ENCODE results near the gene FUT2.
A peak's percentile ranks its signal among the peaks of the same experiment; 100 is the strongest.

Gene FUT2

DNA sequence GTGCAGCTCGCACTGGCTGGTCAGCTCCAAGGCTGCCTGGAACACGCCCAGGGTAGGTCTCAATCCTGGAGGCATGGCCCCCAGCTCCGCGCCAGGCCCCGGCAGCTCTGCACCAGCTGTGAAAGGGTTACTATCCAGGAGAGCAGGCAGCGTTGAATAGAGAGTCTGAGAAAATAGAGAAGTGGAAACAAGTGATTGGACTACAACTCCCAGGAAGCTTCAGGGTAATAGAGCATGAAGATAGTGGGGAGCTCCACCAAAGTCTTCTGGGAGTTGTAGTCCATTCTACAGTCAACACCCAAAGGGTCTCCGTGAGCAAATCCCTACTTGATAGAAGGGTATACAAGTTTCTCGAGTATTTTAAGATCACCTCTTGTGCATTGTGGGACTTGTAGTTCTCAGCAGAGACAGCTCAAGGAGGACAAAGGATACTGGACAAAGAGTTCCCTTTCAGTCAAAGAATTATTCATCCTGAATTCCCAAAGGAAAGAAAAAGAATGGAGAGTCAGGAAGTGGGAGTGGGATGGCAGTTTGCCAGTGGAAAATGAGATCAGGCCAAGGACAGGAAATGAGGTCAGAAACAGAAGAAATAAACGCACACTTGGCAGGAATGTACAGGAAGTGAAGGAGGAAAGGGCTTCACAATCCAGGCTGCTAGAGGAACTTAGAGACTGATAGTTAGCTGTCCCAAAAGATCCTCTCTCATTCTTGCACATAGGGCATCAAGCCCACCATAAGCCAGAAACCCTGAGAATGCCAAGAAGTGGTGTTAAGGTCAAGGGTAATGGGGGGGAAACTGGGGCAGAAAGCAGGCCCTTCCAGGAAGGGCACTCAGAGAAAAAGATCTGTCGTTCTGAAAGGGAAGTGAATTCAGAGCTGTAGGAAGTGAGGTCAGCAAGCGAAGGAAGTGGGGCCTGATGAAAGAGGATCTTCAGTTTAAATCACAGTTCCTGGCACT lies 29.3 kb downstream of the FUT2 start:
- DNase-seq, result peak in 13 of 56 donors; percentile 5 to 45 (median 19)

DNA sequence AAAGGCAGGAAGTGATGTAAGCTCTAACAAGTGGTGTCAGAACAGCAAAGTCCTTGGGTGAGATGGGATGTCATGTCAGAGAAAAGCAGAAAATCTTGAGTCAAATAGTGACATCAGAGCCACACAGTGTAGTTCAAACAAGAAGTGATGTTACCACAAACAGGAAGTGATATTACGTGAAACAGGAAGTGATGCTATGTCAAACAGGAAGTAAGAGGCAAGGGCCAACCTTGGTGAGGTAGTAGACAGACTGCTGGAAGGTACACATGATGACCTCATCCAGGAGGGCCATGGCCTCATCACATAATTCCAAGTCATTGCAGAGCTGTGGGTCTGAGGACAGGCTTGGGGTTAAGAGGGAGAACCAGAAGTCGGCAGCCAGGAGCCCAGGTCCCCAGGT lies 30.8 kb downstream of the FUT2 start:
- DNase-seq, result no peak

DNA sequence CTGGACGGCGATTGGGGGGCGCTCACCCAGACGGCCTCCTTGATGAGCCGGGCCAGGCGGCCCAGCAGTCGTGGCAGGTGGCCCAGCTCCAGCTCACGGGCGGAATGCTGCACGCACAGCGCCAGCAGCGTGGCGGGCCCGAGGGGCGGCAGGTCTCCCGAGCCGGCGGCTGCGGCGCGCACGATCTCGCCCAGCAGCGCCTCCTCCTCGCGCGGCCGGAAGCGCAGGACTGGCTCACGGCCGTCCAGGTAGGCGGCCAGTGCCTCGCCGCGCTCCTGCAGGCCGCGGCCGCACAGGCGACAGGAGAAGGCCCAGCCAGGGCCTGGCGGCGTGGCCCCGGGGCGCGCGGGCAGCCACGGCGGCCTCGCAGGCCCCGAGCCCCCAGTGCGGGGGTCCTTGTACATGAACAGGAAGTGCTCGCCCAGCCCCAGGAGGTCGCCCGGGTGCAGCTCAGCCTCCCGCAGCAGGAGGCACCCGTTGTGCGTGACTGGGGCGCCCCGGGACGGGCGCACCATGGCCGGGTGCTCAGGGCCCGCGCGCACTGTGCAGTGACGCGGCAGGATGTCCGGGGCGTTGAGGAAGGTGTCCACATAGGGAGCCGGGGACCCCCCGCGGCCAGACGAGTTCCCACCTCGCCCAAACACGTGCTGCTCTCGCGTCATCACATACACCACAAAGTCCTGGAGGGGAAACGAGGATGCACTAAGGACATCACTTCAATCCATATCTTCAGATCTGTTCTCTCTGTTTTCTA lies 33.3 kb downstream of the FUT2 start:
- no peak for DNase-seq

DNA sequence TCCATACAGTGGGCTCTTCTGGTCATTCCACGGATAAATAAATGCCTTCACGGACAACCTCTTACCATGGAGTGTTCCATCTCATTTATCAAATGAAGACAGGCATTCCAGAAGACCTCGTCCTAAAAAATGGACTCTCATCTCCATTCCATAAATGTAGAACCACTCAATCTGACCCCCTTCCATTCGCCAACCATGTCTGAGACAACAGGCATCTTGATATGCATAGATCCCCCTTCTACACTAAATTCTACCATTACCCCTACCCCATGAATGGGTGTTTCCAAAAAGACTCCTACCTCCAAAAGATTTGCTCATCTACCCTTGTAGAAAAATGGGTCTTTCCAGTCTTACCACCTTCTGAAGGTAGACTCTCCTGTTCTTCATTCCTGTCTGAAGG lies 35.7 kb downstream of the FUT2 start:
- DNase-seq, result no peak

DNA sequence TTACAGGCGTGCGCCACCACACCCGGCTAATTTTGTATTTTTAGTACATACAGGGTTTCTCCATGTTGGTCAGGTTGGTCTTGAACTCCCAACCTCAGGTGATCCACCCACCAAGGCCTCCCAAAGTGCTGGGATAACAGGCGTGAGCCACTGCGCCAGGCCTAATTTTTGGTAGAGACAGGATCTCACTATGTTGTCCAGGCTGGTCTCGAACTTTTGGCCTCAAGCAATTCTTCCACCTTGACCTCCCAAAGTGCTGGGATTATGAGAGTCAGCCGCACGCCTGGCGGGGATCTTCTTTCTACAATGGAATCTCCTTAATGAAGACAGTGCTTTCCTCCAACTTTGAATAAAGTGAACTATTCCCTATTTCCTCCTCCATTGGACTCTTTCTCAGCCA lies 38.9 kb downstream of the FUT2 start:
- DNase-seq, result no peak

DNA sequence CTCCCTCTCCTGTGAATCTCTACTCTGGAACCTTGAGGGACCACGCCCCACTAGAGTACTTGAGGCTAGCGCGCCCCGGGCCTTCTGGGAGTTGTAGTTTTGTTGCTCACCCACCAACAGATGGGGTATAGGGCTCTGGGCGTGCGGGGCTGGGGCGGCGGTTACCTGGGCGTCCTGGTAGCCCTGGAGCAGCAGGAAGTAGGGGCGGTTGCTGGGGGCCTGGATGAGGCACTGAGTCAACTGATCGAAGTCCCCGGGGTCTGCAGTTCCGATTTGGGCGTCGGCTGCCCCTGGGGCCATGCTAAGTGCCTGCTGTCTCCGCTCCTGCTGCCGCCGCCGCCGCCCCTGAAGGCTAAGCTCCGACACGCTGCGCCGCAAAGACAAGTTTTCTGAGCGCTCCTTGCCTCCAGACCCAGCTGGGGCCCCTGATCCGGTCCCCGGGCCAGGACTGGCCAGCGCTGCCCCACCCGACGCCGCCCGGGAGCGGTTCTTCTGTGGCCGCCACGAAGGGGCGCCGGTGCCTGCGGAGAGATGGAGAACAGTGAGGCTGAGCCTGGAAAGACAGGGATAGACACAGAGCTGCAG lies 39.4 kb downstream of the FUT2 start:
- DNase-seq, result no peak

DNA sequence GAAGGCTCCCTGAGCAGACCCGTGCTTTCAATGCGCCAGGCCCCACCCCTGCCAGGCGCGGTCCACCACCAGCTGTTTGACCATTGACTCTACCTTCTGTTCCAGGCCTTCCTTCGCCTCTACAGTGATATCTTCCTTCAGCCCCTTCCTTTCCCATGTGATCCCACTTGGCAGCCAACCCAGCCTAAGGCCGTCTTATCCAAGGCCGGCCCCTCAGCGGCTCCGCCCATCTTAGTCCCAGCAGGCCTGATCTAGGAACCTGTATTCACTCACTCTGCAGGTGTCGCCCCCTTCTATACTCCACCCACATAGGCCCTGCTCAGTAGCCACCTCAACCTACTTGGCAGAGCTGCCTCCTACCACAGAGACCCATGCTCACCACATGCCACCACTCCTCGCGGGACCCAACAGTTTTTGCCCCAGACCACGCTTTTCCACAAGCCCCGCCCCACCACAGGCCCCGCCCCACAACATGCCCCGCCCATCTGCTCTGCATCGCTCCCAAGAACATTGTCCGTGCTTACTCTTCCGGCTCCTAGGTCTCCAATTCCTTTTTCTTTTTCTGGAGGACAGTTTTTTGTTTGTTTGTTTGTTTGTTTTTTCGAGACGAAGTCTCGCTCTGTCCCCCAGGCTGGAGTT lies 41.7 kb downstream of the FUT2 start:
- no peak for DNase-seq

DNA sequence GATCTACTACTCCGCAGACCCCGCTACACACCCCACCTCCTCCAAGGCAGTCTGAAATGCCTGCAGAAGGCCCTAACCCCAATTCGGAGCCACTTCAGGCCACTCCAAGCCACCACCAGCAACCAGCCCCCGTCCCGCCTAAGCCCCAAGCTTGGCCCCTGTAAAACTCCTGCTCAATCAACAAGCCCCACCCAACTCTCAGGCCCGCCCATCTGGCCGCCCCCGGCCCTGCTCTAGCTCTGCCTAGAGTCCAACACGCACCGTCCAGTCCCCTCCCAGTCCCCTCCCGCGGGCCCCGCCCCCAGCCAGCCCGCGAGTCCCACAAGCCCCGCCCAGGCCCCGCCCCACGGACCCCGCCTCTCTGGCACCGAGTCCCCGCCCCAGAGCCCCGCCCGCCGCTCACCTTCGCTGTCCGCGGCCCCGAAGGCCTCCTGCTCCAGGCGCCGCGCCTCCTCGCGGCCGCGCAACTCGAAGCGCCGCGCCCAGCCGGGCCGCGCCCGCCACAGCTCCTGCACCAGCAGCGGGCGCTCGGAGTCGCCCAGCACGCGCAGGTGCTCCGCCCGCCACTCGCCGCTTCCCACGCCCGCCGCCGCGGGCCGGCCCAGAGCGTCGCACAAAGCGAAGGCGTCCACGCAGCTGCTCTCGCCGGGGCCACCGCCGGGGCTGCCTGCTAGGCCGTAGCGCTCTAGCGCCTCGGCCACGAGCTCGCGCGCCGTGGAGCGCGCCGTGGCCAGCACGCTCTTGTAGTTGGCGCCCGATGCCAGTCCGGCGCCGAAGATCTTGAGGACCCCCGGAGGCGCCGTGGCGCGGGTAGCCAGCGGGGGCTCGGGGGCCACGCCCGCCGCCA lies 43.0 kb downstream of the FUT2 start:
- peak in 55 of 56 donors; percentile 10 to 90 (median 68) for DNase-seq

DNA sequence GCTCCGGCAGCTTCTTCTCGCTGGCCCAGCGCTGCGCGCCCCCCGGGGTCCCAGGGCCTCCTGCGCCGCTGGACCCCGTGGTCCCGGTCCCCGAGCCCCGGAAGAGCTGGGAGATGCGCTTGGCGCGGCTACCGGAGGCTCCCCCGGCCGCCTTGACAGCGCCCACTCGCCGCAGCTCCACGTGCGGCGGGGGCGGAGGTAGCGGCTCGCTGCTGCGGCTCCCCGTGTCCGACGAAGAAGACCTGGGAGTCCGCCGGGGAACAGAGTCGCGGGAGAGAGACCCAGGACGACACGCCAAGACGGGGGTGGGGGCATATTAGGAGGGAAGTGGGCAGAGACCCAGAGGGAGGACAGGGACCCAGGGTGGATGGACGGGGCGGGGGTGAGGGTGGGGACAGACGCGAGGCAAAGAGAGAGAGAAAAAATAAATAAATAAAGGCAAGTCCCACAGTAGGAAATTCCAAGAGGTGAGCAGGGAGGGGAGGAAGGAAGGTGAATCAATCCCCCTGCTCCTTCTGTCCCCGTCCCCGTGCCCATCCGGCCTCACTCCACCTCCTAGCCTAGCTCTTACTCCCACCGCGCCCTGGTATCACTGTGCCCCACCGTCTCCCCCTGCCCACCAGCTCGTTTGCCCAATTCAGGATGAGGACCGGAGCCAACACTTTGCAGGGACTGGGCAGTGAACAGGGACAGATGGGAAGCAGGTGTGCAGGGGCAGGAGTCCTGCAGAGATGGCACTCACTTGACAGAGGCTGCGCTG lies 43.8 kb downstream of the FUT2 start:
- peak in 1 of 56 donors; percentile 24 for DNase-seq

DNA sequence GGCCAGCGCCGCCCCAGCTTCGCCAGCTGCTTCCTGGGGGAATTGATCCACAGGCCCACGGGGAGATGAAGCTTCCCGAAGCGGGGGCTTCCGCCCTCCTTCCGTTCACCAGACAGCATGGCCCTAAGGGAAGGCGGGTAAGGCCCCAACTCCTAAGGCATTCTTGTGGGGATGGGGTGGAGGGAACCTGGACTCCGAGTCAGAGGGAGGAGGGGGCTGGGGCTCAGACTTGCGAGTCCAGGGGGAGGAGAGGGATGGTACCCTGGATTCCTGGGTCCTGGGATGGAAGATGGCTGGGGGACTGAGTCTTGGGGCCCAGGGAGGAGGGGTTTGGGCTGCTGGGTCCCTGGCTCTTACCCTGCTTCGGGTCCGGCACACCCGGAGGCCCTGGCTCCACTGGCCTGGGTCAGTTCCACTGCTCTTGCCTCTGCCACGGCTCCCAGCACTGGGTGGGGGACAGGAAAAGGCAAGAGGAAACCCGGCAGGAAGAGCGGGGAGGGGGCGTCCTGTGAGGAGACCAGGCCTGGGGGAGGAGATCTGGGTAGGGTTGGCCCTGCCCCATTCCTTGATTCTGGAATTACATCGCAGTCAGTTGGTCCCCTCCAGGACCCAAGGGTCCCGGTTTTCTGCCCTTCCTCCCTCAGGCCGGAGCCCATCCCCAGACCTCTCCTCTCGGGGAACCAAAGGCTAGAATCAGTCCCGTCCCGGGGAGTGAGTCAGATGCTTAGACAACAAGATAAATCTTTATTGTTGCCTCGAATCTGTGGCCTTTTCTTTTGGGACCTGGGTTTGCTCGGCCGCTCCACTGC lies 44.6 kb downstream of the FUT2 start, which contains the start of gene RASIP1:
Gene RASIP1 (minus strand): TSS at position 447 of the 809 bp plus-strand sequence. CDS start 328 bp downstream, at position 119.
- DNase-seq, result no peak

DNA sequence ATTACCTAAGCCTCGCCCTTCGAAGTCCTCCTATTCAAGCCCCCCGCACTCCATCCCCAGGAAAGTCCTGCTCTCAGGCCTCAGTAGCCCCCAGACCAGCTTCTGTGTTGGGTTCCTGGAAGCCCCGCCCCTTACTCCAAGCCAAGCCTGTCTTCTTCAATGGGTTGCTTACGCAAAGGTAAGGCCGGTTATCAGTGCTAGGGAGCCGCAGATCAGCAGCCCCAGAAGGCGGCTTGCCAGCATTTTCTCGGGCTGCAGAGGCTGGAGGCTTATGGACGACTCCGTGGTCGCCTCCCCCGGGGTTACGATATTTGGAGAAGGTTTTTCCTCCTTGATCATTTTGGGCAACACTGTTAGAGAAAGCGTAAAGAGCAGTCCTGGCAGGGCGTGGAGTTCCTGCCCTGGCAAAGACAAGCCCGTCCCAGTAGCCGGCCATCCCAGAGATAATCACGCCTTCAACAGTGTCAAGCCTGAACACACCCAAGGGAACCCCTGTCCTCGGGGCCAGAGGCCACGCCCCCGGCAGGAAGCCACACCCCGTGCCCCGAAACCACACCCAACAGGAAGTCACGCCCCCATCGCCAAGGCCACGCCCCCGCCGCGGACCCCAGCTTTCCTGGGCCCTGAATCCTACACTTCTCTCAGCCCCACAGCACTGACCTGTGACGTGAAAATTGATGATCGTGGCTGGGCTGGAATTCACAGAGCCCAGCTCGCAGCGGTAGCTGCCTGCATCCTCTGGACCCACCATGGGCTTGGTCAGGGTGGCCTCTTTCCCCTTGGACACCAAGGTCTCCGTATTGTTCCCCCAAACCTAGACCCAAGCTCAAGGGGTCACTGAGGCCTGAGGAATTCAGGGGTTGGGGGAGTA lies 45.6 kb downstream of the FUT2 start:
- peak in 2 of 56 donors; percentile 12 to 50 for DNase-seq

DNA sequence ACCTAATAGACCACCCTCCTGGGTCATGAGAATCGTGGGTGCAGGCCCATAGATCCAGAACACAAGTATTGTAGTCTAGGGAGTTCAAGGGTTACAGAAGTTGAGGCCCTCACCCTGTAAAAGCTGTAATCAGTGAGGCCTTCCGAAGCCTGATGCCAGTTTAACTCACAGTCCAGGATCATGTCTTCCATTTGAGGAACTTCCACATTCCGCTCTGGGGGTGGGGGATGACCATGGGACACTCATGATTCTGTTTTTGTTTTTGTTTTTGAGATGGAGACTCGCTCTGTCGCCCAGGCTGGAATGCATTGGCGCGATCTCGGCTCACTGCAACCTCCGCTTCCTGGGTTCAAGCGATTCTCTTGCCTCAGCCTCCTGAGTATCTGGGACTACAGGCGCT lies 46.3 kb downstream of the FUT2 start:
- no peak for DNase-seq

DNA sequence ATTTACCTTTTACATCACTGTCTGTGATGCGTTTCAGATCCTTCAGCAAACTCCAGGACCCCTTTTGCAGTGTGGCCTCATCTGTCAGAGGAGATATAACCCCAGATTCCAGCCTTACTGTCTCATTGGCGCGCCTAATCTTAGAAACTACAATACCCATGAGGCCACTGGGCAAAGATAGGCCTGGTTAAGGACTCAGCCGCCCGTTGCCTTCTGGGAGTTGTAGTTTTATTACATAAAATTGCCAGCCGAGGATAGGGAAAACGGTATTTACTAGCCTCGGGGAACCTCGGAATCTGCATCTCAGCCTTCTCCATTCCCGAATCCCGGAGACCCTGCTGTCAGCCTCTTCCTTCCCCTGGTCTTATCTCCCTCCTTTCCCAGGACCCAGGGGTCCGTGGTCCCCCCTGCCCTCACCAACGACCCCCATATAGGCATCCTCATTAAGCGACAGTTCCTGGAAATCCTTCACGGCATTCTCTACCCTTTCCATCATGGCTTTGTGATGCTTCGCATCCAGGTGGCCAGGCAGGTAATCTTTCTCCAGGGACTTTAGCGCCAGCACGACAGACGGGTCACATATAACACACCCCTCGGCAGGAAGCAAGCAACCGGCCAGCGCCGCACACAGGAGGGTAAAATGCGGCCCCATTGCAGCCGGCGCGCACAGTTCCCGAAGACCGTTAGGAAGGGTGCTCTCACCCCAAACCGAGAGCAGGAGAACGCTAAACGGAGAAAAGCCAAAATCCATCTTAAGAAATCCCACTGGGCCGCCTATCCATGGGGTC lies 49.6 kb downstream of the FUT2 start:
- DNase-seq, result peak in 49 of 56 donors; percentile 3 to 78 (median 37)

DNA sequence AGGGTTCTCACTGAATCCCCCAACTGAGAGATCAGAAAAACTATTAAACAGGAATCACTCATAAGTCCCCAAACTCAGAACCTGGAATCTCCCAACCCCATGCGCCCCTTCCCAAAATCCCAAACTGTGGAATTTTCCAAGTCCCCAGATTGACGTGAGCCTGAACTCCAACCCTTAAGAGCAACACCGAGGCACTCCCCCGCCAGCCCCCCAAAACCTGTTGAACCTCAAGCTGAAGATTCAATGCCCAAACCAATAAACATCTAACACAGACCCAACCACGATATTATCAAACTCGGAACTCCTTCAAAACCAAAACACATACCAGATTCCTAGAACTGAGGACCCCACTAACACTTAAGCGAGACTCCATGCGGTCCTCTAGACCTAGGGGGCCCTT lies 50.3 kb downstream of the FUT2 start:
- no peak for DNase-seq

DNA sequence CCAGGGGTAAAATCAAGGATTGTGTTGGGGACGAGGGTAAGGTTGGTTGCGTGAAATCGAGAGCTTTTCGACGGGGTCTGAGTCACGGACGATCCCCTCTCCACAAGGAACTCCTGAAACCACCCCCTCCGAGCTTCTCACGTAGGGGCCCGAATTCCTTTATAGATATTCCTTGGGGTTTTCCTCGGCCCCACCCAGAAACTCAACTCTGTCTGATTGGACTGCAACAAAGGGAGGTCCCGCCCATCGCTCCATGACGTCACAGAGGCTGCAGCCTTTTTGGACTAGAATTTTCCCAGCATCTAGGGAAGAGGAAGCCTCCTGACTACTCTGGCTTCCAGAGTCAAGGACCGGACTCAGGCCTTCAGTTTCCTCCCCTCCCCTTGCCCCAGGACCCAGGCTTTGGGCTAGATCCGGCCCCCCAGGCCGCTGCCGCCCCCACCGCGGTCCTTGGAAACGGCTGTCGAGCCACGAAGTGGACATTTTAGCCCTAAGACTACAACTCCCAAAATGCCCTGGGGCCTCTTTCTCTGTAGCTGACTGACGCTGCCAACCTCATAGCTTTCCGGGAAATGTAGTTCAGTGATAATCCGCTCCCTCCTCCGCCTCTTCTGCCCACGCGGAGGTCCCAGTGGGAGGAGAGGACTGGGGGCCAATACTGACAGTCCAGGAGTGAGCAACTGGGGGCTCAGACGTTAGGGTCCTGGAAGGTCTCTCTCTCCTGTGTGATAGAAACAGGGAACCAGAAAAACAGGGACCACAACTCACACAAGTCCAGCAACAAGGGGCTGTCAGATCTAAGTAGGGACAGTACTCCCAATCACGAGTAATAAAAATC lies 51.2 kb downstream of the FUT2 start, which contains the start of gene IZUMO1:
Gene IZUMO1 (minus strand): TSS at position 172 of the 838 bp plus-strand sequence. CDS start 1,050 bp downstream, outside the sequence.
- DNase-seq, result peak in 53 of 56 donors; percentile 8 to 87 (median 69)
